Measurements from ENCODE around the gene MAPK12.

- TF ChIP-seq CTCF (IDR thresholded peaks at IDR 0.05 in 2 of 3, conservative IDR thresholded peaks at IDR 0.05 in 1 of 3; ENCODE audit: borderline replicate concordance in 1 of 3, insufficient read depth in 1 of 3, low read depth in 2 of 3, low read length in 2 of 3) = no peak
- TF ChIP-seq POLR2AphosphoS5 (IDR thresholded peaks at IDR 0.05; ENCODE audit: low read depth, low read length) = no peak
- TF ChIP-seq EZH2 (IDR thresholded peaks at IDR 0.05) = no peak
- no peak for TF ChIP-seq CEBPB (IDR thresholded peaks at IDR 0.05; ENCODE audit: low read depth)
- no peak for TF ChIP-seq POLR2A (IDR thresholded peaks at IDR 0.05; ENCODE audit: borderline replicate concordance, extremely low read depth, insufficient read depth, insufficient read length)
Observed at GRCh38 chr22:50266994-50267393, 5.5 kb upstream of the MAPK12 start.
